ENCODE results near the gene CCR9. TPM values are rescaled to one million over a fixed set of nuclear protein-coding genes. Genes with fewer than 3 reads are reported as not detected.
"Not testable (repeated sequence)": the region's sequence is repeated elsewhere in the genome, so short reads cannot be mapped to it uniquely, and the experiment has no call there.

CCR9 gene
- total and polyA plus RNA-seq, 10 of the 15 experiments (the other 5 are each of a cell fraction or from before 2014, with no cell fraction given) = 0.05 to 3.9 (median 2.4) TPM

DNA sequence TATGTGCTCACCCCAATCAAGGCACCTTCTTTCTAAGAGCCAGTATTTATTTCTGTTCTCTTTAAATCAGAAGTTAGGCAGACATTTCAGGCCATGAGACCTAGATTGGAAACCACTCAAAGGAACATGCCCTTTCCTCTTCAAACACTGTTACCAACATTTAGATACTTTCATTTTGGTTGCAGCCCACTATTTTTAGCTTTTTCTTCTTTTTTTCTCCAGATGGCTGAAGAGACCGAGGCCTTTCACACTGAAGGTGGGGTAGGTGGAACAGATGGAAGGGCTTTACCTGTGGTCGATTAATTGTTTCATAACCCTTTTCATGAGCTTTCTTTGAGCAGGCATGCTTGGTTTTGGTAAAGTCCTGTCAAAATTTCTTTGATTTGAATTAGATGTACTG lies 33.5 kb upstream of the CCR9 start (continued):
- TF ChIP-seq, protein P1, sequence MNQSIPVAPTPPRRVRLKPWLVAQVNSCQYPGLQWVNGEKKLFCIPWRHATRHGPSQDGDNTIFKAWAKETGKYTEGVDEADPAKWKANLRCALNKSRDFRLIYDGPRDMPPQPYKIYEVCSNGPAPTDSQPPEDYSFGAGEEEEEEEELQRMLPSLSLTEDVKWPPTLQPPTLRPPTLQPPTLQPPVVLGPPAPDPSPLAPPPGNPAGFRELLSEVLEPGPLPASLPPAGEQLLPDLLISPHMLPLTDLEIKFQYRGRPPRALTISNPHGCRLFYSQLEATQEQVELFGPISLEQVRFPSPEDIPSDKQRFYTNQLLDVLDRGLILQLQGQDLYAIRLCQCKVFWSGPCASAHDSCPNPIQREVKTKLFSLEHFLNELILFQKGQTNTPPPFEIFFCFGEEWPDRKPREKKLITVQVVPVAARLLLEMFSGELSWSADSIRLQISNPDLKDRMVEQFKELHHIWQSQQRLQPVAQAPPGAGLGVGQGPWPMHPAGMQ (IDR thresholded peaks at IDR 0.05; ENCODE audit: borderline replicate concordance) = no peak
- TF ChIP-seq YY1 (IDR thresholded peaks at IDR 0.05; ENCODE audit: low read depth, low read length) (peak; percentile 38; the same call in 1 of the 2 replicates), CREB1 (IDR thresholded peaks at IDR 0.05; ENCODE audit: low read depth) (peak; percentile 45; the same call in 1 of the 2 replicates), SP1 (IDR thresholded peaks at IDR 0.05; ENCODE audit: low read depth, low read length) (no peak), BMI1 (IDR thresholded peaks at IDR 0.05; ENCODE audit: borderline replicate concordance) (no peak), MTA2 (IDR thresholded peaks at IDR 0.05; ENCODE audit: low read depth) (0 out of 2 replicates have a peak, but pooled peaks have one; percentile 22), RBBP5 (conservative IDR thresholded peaks at IDR 0.05) (no peak), JUND (IDR thresholded peaks at IDR 0.05; ENCODE audit: low read depth, low read length) (no peak), NFIC (IDR thresholded peaks at IDR 0.05; ENCODE audit: low read depth, low read length) (peak; percentile 82), IKZF2 (IDR thresholded peaks at IDR 0.05) (peak; percentile 22 to 39; a peak in 2 of 4 replicates)
- TF ChIP-seq, protein P2, sequence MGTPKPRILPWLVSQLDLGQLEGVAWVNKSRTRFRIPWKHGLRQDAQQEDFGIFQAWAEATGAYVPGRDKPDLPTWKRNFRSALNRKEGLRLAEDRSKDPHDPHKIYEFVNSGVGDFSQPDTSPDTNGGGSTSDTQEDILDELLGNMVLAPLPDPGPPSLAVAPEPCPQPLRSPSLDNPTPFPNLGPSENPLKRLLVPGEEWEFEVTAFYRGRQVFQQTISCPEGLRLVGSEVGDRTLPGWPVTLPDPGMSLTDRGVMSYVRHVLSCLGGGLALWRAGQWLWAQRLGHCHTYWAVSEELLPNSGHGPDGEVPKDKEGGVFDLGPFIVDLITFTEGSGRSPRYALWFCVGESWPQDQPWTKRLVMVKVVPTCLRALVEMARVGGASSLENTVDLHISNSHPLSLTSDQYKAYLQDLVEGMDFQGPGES (IDR thresholded peaks at IDR 0.05) = no peak
- TF ChIP-seq, protein P3, sequence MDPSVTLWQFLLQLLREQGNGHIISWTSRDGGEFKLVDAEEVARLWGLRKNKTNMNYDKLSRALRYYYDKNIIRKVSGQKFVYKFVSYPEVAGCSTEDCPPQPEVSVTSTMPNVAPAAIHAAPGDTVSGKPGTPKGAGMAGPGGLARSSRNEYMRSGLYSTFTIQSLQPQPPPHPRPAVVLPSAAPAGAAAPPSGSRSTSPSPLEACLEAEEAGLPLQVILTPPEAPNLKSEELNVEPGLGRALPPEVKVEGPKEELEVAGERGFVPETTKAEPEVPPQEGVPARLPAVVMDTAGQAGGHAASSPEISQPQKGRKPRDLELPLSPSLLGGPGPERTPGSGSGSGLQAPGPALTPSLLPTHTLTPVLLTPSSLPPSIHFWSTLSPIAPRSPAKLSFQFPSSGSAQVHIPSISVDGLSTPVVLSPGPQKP (IDR thresholded peaks at IDR 0.05; ENCODE audit: low read depth, low read length) = no peak

DNA sequence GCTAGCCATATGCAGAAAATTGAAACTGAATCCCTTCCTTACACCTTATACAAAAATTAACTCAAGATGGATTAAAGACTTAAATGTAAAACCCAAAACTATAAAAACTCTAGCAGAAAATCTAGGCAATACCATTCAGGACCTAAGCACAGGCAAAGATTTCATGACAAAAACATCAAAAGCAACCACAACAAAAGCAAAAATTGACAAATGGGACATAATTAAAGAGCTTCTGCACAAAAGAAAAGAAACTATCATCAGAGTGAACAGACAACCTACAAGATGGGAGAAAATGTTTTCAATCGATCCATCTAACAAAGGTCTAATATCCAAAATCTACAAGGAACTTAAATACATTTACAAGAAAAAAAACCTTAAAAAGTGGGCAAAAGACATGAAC lies 30.0 kb upstream of the CCR9 start:
- H3K4me3 ChIP-seq; H3K36me3 ChIP-seq (ENCODE audit: control insufficient read depth in 2 of 2, insufficient read depth in 2 of 2, low read length in 1 of 2); intact Hi-C loops (cut with micrococcal nuclease; ENCODE audit: unreplicated experiment); H3K9me3 ChIP-seq (replicated peaks; ENCODE audit: control insufficient read depth, insufficient read depth, low read length); H3K9ac ChIP-seq (ENCODE audit: control insufficient read depth, insufficient read depth, low read length); H3K4me2 ChIP-seq (ENCODE audit: control insufficient read depth, insufficient read depth); H4K20me1 ChIP-seq (ENCODE audit: control insufficient read depth, insufficient read depth); DNase-seq (ENCODE audit: low read depth, low spot score); BruUV-seq (replicated peaks); in situ Hi-C loops (cut with MboI); H2AFZ ChIP-seq (ENCODE audit: control insufficient read depth, low read depth, low read length); H3K27ac ChIP-seq (ENCODE audit: control insufficient read depth, insufficient read depth); H3K79me2 ChIP-seq (ENCODE audit: control insufficient read depth, insufficient read depth, low read length); CTCF ChIA-PET; H3K27me3 ChIP-seq (replicated peaks in 1 of 2; ENCODE audit: control insufficient read depth in 2 of 2, insufficient read depth in 2 of 2, low read length in 1 of 2); FAIRE-seq; ATAC-seq: not testable (repeated sequence)
- SMC1A ChIA-PET (ENCODE audit: uncharacterized antibody, unreplicated experiment) = interaction anchor here (1.3 to 9.7 kb wide), 5 partner anchors 8 to 50 kb away, joined by 3 to 59 read pairs (median 3); partner anchors contain the start of gene CCR9
- WGBS (ENCODE audit: insufficient coverage, insufficient replicate concordance, low lambda C conversion rate, missing lambda C conversion rate) = 93% methylated on average over 1 of the region's 1 CpG
- POLR2A ChIA-PET = interaction anchor here (0.8 kb wide), 1 partner anchor 9 kb away, joined by 3 read pairs; no protein-coding TSS in a partner anchor
- RAD21 ChIA-PET (ENCODE audit: unreplicated experiment) = interaction anchor here (0.6 to 2.2 kb wide), 2 partner anchors 12 to 25 kb away, joined by 3 to 6 read pairs; no protein-coding TSS in a partner anchor
- H3K4me1 ChIP-seq (ENCODE audit: control insufficient read depth, insufficient read depth, low read length) = peaks cover 42% of the 10 kb centered on the region

DNA sequence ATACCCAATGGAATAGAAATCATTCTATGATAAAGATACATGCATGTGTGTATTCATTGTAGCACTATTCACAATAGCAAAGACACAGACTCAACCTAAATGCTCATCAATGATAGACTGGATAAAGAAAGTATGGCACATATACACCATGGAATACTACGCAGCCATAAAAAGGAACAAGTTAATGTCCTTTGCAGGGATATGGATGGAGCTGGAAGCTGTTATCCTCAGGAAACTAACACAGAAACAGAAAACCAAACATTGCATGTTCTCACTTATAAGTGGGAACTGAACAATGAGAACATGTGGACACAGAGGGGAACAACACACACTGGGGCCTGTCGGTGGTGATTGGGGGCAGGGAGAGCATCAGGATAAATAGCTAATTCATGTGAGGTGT lies 29.3 kb upstream of the CCR9 start:
- H3K9ac ChIP-seq (ENCODE audit: control insufficient read depth, insufficient read depth, low read length); H2AFZ ChIP-seq (ENCODE audit: control insufficient read depth, low read depth, low read length); intact Hi-C loops (cut with micrococcal nuclease; ENCODE audit: unreplicated experiment); H4K20me1 ChIP-seq (ENCODE audit: control insufficient read depth, insufficient read depth); CTCF ChIA-PET; BruUV-seq (replicated peaks); DNase-seq (ENCODE audit: low read depth, low spot score); H3K9me3 ChIP-seq (replicated peaks; ENCODE audit: control insufficient read depth, insufficient read depth, low read length); H3K27me3 ChIP-seq (replicated peaks in 1 of 2; ENCODE audit: control insufficient read depth in 2 of 2, insufficient read depth in 2 of 2, low read length in 1 of 2); POLR2A ChIA-PET; RAD21 ChIA-PET (ENCODE audit: unreplicated experiment); H3K4me3 ChIP-seq; H3K79me2 ChIP-seq (ENCODE audit: control insufficient read depth, insufficient read depth, low read length); H3K36me3 ChIP-seq (ENCODE audit: control insufficient read depth in 2 of 2, insufficient read depth in 2 of 2, low read length in 1 of 2); ATAC-seq; H3K27ac ChIP-seq (ENCODE audit: control insufficient read depth, insufficient read depth); in situ Hi-C loops (cut with MboI); H3K4me2 ChIP-seq (ENCODE audit: control insufficient read depth, insufficient read depth); FAIRE-seq: not testable (repeated sequence)
- 77% methylated on average over 2 of the region's 2 CpGs for WGBS (ENCODE audit: insufficient coverage, insufficient replicate concordance, low lambda C conversion rate, missing lambda C conversion rate)
- peaks cover 42% of the 10 kb centered on the region for H3K4me1 ChIP-seq (ENCODE audit: control insufficient read depth, insufficient read depth, low read length)
- SMC1A ChIA-PET (ENCODE audit: uncharacterized antibody, unreplicated experiment) = interaction anchor here (0.6 to 9.7 kb wide), 3 partner anchors 28 to 683 kb away, joined by 3 to 59 read pairs (median 3); partner anchors contain the start of gene CCR9
